AG09319 (cell line): Measurements from ENCODE around the gene RCL1.

Experiments
- DNase-seq: peaks from one replicate; pipeline ENCODE4 v3.0.0-alpha.2; 2010; ENCODE audit warnings: low read depth; ENCODE audit errors: extremely low read depth
- CTCF ChIP-seq: IDR thresholded peaks from 2 replicates; pipeline ENCODE4 v1.5.1; 2011; ENCODE audit warnings: low read depth, mild to moderate bottlenecking, inconsistent platforms, low read length, moderate library complexity

RCL1 gene

GRCh38 chr9:4861145-4861544, 68.4 kb downstream of the RCL1 start:
- no peak for DNase-seq
- no peak for TF ChIP-seq CTCF

- TF ChIP-seq CTCF, result no peak
- DNase-seq, result no peak
These were observed 69.2 kb downstream of the RCL1 start for GRCh38 chr9:4861736-4862451.

GRCh38 chr9:4862506-4863250, 69.9 kb downstream of the RCL1 start:
- no peak for TF ChIP-seq CTCF

GRCh38 chr9:4864234-4864661, 71.5 kb downstream of the RCL1 start:
- no peak for DNase-seq
- no peak for TF ChIP-seq CTCF

More at GRCh38 chr9:4862506-4863250, 69.9 kb downstream of the RCL1 start:
- DNase-seq, result no peak

GRCh38 chr9:4864698-4865097, 72.0 kb downstream of the RCL1 start:
- TF ChIP-seq CTCF, result no peak
- no peak for DNase-seq

GRCh38 chr9:4865681-4866080, 72.9 kb downstream of the RCL1 start:
- DNase-seq, result no peak
- TF ChIP-seq CTCF, result no peak
